ENCODE results near the gene RPL7A. TPM values are rescaled to one million over a fixed set of nuclear protein-coding genes. Genes with fewer than 3 reads are reported as not detected.

RPL7A gene
- total and polyA plus RNA-seq, 2 of the 13 experiments (the other 11 are each of a cell fraction or from before 2014, with no cell fraction given), result 2,401 to 2,938 TPM

DNA sequence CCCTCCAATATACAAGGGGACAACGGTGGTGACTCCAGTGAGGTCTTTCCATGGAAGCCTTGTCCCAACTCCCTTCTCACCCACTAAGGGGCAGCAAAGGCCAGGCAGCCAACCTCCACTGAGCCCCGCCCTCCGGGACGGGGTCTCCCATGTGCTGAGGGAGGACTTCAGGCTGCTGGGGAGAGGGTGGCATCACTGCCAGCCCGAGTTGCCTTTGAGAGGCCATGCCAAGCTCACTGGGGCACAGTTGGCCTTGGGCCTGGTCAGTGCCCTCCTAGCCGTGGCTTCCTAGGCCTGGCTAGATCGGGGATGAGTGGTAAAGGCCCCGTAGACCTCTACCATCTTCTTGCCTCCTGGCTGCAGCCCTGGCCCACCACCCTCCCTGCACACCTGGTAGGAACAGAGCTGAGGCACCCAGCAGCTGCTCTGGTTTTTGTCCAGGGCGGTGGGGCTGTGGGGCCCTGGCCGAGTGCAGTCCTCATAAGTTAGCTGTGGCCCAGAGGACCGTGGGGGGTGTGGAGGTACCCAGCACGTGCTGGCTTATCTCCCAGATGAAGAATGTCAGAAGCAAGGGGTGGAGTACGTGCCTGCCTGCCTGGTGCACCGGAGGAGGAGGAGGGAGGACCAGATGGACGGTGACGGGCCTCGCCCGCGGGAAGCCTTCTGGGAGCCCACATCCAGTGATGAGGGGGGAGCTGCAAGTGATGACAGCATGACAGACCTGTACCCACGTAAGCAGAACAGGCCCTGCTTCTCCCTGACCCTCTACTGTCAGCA is 11.6 kb downstream of the RPL7A start (continued):
- TF ChIP-seq, protein P1, sequence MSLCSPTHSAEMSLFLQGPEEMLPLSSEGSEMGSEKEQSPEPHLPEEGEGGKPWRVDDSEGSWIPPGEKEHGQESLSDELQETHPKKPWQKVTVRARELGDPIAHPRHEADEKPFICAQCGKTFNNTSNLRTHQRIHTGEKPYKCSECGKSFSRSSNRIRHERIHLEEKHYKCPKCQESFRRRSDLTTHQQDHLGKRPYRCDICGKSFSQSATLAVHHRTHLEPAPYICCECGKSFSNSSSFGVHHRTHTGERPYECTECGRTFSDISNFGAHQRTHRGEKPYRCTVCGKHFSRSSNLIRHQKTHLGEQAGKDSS (CRISPR knock-in tag; IDR thresholded peaks at IDR 0.05; ENCODE audit: borderline replicate concordance, low read depth), result no peak
- TF ChIP-seq ZSCAN20 (CRISPR knock-in tag; IDR thresholded peaks at IDR 0.05; ENCODE audit: borderline replicate concordance), result no peak
- TF ChIP-seq TEAD2 (CRISPR knock-in tag; IDR thresholded peaks at IDR 0.05), result no peak
- no peak for TF ChIP-seq PRDM4 (CRISPR knock-in tag; IDR thresholded peaks at IDR 0.05; ENCODE audit: borderline replicate concordance)
- no peak for TF ChIP-seq ATF4 (CRISPR knock-in tag; IDR thresholded peaks at IDR 0.05)
- TF ChIP-seq SNAPC5 (CRISPR knock-in tag; IDR thresholded peaks at IDR 0.05; ENCODE audit: borderline replicate concordance), result no peak
- TF ChIP-seq, protein P2, sequence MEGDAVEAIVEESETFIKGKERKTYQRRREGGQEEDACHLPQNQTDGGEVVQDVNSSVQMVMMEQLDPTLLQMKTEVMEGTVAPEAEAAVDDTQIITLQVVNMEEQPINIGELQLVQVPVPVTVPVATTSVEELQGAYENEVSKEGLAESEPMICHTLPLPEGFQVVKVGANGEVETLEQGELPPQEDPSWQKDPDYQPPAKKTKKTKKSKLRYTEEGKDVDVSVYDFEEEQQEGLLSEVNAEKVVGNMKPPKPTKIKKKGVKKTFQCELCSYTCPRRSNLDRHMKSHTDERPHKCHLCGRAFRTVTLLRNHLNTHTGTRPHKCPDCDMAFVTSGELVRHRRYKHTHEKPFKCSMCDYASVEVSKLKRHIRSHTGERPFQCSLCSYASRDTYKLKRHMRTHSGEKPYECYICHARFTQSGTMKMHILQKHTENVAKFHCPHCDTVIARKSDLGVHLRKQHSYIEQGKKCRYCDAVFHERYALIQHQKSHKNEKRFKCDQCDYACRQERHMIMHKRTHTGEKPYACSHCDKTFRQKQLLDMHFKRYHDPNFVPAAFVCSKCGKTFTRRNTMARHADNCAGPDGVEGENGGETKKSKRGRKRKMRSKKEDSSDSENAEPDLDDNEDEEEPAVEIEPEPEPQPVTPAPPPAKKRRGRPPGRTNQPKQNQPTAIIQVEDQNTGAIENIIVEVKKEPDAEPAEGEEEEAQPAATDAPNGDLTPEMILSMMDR (CRISPR knock-in tag; IDR thresholded peaks at IDR 0.05), result peak; percentile 87
- TF ChIP-seq ZNF570 (CRISPR knock-in tag; IDR thresholded peaks at IDR 0.05; ENCODE audit: borderline replicate concordance), result no peak
- no peak for TF ChIP-seq BATF2 (CRISPR knock-in tag; IDR thresholded peaks at IDR 0.05)
- 0 out of 2 replicates have a peak, but pooled peaks have one; percentile 15 for TF ChIP-seq HOXA3 (CRISPR knock-in tag; IDR thresholded peaks at IDR 0.05)
- 0 out of 2 replicates have a peak, but pooled peaks have one; percentile 54 for TF ChIP-seq POLR2AphosphoS2 (IDR thresholded peaks at IDR 0.05; ENCODE audit: low read depth, low read length)
- TF ChIP-seq ELF1 (CRISPR knock-in tag; IDR thresholded peaks at IDR 0.05), result no peak
- no peak for TF ChIP-seq RBAK (CRISPR knock-in tag; IDR thresholded peaks at IDR 0.05)
- TF ChIP-seq ZNF446 (CRISPR knock-in tag; IDR thresholded peaks at IDR 0.05), result no peak
- TF ChIP-seq, protein P3, sequence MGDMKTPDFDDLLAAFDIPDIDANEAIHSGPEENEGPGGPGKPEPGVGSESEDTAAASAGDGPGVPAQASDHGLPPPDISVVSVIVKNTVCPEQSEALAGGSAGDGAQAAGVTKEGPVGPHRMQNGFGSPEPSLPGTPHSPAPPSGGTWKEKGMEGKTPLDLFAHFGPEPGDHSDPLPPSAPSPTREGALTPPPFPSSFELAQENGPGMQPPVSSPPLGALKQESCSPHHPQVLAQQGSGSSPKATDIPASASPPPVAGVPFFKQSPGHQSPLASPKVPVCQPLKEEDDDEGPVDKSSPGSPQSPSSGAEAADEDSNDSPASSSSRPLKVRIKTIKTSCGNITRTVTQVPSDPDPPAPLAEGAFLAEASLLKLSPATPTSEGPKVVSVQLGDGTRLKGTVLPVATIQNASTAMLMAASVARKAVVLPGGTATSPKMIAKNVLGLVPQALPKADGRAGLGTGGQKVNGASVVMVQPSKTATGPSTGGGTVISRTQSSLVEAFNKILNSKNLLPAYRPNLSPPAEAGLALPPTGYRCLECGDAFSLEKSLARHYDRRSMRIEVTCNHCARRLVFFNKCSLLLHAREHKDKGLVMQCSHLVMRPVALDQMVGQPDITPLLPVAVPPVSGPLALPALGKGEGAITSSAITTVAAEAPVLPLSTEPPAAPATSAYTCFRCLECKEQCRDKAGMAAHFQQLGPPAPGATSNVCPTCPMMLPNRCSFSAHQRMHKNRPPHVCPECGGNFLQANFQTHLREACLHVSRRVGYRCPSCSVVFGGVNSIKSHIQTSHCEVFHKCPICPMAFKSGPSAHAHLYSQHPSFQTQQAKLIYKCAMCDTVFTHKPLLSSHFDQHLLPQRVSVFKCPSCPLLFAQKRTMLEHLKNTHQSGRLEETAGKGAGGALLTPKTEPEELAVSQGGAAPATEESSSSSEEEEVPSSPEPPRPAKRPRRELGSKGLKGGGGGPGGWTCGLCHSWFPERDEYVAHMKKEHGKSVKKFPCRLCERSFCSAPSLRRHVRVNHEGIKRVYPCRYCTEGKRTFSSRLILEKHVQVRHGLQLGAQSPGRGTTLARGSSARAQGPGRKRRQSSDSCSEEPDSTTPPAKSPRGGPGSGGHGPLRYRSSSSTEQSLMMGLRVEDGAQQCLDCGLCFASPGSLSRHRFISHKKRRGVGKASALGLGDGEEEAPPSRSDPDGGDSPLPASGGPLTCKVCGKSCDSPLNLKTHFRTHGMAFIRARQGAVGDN (CRISPR knock-in tag; IDR thresholded peaks at IDR 0.05), result peak; percentile 44; the same call in 1 of the 2 replicates
- TF ChIP-seq SMAD3 (CRISPR knock-in tag; IDR thresholded peaks at IDR 0.05), result no peak
- TF ChIP-seq RARA (CRISPR knock-in tag; IDR thresholded peaks at IDR 0.05), result no peak

Measured in HepG2 (cell line).